Activated T-cell treated with anti-CD3 and anti-CD28 coated beads for 48 hours (primary cell): ENCODE results near the gene PER3.

Experiments
- DNase-seq: peaks from one replicate; pipeline ENCODE4 v3.0.0-alpha.2; 2020; ENCODE audit warnings: low read depth

The PER3 gene

DNA sequence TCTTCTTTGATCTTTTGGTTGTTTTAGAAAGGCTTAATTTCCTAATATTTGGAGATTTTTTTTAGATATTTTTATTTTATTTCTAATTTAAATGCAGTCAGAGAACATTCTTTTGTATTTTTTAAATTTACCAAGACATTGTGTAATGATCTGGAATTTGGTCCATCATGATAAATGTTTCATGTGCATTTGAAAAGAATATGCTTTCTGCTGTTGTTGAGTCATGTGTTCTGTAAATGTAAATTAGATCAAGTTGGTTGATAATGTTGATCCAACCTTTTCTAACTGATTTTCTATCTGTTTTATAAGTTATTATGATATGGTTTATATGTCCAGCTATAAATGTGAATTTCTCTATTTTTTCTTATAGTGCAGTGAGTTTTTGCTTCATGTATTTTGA is 48.9 kb downstream of the PER3 start:
- DNase-seq: no peak

DNA sequence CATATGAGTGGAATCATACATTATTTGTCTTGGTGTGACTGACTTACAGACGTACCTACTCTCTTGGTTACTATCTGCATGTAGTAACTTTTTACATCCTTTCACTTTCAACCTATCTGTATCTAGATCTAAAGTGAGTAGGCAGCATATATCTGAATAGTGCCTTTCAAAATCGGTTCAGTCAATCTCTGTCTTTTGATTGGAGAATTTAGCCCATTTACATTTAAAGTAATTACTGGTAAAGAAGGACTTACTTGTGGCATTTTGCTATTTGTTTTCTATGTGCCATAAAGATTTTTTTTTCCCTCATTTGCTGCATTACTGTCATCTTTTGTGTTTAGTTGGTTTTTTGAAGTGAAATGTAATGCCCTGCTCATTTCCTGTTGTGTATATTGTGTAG is 54.6 kb downstream of the PER3 start:
- no peak for DNase-seq

DNA sequence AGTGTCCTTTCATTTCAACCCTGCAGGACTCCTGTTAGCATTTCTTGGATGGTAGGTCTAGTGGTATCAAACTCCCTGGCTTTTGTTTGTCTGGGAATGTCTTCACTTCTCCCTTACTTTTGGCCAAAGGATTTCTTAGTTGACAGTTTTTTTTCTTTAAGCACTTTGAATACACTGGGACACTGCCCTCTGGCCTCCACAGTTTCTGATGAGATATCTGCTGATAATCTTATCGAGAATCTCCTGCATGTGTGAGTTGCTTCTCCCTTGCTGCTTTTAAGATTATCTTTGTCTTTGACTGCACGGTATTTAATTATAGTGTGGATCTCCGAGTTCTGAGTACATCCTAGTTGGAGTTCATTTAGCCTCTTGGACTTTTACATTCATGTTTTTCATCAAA is 55.4 kb downstream of the PER3 start:
- no peak for DNase-seq

DNA sequence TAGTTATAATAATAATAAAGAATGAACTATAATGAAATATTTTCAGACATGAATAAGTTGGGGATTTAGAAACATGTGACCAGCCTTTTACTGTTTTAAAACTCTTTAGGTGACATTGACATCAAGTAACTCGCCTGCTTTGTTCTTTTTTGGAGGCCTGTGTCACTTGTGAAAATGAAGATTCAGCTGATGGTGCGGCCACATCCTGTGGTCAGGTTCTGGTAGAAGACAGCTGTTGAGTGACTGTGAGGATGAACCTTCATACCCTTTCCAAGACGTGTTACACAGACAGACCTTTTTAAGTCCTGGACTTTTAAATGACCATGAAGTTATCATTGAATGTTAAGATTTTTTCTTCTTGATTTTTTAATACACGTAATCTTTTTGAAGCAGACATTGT is 58.4 kb downstream of the PER3 start:
- DNase-seq: no peak

DNA sequence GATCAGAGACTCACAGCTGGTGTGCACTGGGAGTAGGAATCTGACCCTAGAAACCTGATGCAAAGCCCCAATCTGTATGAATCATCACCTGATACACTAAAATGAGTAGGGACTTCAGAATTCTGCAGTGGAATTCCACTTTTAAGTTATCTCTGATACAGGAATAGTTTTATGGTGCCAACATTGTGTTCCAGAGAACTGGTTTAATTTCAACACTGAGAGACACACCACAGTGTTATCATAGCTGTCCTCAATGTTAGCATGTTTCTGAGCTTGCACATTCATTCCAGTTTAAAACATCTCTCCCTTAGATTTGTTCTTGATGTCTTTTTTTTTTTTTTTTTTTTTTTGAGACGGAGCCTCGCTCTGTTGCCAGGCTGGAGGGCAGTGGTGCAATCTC is 61.7 kb downstream of the PER3 start:
- DNase-seq: no peak

DNA sequence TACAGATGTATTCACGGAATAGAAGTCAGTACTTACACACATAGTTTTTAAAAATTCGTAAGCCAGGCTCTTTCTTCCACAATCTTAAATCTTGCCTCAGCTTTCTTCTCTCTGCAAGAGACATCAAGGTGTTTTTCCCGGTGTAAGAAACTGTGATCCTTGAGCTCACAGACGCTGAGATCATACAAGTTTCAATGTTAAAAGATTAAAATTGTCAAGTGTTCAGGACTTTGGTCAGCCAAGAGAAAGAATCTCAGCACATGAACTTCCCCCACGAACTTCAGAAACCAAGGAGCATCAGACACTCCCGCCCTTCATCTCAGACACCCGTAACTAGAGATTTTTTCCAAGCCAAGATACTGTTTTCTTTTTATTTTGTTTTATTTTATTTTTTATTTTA is 62.6 kb downstream of the PER3 start:
- DNase-seq: no peak

DNA sequence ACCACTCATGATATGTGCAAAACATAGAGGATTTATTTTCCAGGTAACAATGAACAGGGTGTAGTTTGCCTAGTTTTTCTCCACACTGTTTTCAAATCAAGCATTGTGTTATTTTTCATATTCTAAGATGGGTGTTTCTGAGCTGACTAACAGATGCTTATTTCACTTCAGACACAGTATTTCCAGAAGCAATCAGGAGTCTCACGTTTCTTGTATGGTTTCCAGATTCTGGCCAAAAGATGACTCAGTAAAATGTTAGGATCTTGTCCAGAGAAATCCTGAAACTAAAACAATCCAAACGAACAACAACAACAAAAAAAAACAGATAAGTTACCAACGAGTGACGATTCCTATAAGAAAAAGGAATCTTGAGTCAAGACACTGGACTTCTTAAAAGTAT is 63.5 kb downstream of the PER3 start:
- no peak for DNase-seq

DNA sequence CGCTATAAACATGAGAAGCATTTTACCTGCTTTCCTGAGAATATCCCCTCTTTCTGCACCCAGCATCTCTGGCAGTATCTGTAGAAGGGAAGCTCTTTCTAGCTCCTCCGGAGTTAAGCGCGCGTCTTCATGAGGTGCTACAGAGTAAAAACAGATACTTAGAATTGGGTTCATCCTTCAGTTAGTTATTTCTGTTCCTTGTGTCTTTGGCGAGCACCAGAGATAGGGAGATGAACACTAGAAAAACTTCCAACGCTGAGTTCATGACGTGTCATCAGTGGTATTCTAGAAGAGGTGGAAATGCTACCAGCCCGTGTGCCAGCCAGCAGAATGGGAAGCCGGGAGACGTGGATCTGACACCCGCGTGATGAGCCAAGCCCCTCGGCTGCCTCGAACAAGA is 66.7 kb downstream of the PER3 start:
- DNase-seq: no peak

DNA sequence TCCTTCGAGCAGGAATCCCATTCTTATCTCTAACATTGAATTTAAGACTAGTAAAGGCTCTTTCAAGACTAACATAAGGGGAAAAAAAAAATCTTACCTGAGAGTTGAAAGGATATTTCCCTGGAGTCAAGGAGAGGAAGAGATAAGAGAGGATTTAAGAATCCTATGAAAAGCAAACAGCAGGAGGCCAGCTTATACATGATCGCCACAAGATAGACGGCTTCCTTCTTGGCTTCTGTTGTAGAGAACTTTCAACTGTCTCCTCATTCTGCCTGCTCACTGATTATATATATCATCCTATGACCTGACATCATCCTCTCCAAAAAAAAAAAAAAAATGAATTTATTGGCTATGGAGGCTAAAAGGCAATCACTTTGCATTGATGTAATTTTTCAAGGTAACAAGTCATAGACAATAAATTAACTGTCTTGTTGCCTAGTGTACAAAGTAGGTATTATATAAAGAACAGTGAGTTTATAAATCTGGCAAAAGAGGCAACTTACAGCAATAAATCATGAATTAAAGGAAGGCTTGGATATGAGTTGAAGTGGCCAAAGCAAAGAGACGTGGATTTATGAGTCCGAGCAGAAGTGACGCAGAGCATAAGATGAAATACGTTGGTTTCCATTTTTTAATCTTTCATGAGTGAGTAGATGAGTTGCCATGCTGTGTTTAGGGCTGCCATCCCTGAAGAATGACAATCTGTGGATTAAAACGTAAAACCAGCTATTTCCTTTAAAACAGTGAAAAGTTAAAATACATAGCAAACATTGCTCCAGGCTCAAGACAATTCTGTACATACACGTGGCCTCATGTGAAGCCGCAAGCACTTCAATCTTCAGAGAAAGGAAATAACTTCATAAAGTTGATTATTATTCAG is 69.0 kb downstream of the PER3 start, which contains the start of gene UTS2:
Gene UTS2 (minus strand): TSS at position 262 of the 880 bp plus-strand sequence. CDS start 62 bp downstream, at position 200.
- DNase-seq: no peak

DNA sequence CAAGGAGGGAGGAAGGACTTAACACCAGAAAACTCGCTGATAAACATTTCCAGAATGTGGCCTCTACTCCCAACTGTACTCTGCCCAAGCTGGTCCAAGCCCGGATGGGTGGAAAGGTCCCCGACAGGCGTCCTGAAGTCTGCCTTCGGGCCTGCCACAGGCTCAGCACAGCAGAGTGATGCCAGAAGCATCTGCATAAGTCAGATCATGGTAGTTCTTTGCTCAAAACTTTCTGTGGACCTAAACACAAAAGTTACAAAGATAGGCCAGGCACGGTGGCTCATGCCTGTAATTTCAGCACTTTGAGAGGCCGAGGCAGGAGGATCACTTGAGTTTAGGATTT is 69.6 kb downstream of the PER3 start:
- DNase-seq: no peak

DNA sequence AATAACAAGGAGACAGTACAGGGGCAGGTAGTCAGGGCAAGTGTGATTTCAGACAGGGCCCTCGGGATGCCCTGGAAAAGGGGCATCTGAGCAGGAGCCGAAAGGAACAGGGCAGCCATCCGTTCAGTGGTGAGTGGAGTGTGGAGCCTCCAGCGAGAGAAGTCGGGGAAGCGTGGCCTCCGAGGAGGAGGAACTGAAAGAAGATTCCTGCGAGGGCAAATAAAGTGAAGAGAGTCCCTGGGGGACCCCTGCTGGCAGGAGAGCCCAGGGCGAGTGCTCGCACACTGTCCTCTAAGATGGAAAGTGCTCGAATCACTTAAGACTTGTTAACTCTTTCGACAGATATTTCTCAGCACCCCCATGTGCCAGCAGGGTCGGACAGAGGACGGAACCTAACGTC is 72.3 kb downstream of the PER3 start:
- no peak for DNase-seq

DNA sequence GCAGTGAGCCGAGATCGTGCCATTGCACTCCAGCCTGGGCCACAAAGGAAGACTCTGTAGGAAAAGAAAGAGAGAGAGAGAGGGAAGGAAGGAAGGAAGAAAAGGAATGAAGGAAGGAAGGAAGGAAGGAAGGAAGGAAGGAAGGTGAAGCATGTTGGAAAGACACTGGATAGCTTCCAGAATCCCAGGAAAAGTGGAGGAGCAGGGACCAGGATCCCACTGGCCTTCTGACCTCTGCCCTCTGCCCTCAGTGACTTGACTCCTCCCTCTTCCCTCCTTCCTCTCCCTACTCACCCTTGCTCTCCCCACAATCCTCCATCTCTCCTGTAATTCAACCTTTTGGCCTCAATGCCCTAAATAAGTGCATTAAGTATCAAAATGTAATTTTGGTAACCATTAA is 72.9 kb downstream of the PER3 start:
- DNase-seq: no peak

DNA sequence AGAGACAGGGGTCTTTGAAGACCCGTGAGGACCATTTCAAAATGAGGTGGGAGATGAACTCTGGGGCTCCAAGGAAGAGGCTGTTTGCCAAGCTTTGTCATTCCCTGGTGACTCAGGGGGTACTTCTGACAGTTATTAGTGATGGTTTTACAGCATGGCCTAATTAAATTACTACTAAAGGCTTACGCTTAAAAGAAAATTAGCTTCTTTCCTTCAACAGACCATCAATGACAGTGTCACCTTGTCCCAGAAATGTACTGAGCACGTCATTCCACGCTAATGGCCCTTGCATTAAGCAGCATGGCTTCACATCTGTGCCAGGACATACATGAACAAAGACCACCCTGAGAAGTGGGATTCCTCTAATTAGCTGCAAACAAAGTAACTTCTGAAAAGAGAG is 73.9 kb downstream of the PER3 start:
- DNase-seq: no peak

DNA sequence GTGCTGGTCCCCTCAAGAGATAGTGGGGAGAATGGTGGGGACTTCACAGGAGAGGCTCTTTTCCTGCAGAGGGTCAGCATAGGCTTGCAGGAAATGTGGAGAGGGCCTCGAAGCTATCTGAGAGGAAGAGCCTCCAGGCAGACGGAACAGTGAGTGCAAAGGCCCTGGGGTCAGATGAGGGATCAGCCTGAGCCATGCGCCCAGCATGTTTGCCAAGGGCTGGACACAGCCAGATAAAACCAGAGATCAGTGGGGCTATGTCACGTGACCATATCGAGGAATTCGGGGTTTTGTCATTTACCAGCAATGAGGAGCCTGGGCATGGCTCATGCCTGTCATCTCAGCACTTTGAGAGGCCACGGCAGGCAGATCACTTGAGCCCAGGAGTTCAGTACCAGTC is 75.3 kb downstream of the PER3 start:
- DNase-seq: no peak

DNA sequence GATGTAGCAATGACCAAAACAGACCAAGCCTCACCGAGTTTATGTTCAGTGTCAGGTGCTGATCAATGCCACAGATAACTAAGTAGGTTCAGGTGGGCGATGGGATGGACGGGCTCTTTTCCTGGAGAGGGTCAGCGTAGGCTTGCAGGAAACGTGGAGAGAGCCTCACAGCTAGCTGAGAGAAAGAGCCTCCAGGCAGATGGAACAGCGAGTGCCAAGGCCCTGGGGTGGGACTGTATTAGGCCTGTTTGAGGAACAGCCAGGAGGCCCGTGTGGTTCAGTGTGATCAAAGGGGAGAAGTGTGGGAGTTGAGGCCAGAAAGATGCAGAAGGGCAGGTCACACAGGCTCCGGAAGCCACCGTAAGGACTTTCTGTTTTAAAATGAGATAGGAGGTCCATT is 76.0 kb downstream of the PER3 start:
- DNase-seq: no peak

DNA sequence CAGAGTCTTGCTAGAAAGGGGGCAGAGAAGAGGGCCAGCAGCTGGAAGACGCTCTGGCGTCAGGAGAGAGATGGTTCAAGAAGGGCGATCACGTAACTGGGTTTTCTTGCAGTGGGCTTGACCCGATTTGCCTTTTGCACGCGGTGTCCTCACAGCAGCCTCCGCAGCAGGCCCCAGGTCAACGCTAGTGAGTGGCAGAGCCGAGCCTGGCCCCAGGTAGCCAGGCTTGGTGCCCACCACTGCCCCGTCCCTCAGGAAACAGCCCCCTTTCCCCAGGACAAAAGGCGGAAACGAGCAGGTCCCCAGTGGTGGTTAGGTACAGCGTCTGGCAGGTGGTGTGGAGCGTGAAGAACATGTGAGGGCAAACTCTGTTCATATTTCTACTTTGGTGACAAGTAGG is 77.4 kb downstream of the PER3 start:
- no peak for DNase-seq

DNA sequence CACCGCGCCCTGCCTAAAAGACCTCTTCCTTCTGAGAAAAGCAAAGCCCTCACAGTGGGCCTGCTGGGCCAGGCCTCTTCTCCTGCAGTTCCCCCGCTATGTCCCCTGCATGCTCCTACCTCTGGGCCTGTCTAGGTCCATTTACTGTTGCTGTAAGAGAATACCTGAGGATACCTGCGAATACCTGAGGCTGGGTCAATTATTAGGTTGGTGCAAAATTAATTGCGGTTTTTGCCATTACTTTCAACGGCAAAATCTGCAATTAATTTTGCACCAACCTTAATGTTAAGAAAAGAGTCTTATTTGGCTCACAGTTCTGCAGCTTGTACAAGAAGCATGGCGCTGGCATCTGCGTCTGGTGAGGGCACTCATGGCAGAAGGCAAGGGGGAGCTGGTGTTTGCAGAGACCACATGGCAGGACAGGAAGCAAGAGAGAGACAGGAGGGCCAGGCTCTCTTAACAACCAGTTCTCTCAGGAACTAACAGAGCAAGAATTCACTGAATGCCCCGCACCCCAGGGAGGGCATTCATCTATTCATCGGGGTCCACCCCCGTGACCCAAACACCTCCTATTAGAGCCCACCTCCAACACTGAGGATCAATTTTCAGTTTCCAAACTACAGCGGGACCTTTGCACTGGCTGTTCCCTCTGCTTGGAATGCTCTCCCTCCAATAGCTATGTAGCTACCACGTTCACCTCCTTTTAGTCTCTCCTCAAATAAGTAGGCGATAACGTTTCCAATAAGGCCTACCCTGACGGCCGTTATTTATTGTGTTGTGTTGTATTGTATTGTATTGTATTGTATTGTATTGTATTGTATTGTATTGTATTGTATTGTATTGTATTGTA is 78.3 kb downstream of the PER3 start:
- no peak for DNase-seq

DNA sequence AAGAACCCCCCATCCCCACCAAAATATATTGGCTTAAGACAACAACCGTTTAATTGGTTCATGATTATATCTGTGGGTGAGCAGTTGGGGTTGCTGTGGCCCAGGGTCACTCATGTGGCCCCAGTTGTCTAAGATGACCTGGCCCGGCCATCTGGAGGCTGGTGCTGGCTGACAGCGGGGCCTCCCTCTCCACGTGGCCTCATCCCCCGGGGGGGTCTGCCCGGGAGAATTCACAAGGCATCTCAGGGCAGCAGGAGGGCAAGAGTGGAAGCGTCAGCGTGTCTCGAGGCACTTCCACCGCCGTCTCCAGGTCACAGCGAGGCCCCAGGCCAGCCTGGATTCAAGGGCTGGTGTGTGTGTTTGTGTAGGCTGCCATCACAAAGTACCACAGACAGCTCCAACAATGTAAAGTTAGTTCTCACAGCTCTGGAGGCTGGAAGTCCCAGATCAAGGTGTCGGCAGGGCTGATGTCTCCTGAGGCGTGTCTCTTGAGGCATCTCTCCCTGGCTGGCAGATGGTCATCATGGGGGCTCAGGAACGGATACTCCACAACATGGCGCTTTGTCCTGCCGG is 79.8 kb downstream of the PER3 start:
- no peak for DNase-seq

DNA sequence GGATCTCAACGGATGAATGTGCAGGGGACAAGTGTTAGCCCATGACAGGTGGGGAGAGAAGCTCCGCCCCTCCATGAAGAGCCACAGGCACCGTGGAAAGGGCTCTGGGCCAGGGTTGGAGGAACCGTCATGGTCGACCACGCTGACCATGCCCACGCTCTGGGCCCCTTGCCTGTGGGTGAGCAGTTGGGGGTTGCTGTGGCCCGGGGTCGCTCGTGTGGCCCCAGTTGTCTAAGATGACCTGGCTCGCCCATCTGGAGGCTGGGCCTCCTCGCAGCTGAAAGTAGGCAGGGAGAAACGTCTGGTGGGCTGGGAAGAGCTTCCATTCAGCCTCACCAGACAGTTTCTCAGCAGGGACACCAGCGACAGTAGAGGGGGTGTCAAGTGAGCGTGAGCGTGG is 81.9 kb downstream of the PER3 start:
- DNase-seq: no peak

DNA sequence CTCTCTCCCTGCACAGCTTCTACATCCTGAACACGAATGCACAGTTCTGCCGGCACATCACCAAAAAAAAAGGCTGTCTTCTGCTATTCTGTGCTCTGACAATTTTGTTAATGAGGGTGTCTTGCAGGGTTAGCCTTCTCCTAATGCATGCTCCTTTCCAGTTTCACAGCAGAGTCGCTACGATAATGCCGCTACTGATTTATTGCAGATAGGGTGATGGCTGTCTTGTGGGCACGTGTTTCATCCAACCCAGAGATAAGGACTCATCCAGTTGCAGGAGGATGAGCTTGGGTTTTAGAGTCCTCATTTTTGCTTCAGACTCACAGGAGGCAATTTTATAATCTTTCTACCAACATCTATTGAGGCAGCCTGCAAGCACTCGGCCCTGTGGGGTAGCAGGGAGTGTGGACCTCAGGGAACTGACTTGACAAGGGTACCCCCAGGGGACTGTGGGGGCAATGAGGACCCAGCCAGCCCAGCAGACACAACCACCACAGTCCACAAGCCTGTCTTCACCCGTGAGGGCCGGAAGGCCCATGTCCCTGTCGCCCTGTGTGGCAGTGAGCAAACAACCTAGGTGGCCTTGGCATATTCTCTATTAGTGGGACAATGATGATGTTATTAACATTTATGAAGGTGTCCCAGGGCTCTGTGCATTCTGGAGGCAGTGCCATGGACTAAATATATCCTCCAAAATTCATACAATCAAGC is 84.1 kb downstream of the PER3 start:
- DNase-seq: no peak

DNA sequence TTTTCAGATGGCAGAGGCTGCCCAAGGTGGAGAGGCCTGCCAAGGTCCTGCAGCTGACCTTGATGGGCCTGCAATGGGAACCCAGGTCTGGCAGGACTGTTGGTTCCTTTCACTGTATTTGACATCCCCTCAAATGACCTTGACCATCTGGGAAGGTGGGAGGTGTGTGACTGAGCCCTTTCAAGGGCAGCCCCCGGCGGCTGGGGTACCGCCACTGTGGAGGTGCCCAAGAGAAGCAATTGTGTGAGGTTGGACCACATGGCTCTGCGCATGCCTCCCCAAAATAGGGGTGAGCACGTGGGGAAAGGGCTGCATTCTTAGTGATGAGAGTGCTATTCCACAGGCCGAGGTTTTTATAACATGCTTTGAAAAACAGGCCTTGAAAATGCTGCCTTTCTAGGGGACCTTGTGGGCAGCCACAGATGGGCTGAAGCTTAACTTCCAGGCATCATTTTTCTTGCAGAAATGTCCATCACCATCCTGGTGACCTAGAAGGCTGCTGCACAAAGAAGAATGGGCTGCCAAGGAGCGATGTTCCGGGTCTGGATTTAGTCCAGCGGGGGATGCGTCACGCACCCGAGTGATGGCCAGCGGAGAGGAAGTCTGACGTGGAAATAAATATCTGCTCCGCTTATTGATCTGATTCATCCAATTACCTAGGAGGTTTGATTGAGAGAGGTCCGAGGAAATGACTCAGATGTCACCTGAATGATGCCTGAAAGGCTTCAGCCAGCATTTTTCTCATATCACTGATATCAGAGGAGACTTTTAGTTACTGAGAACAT is 85.2 kb downstream of the PER3 start:
- no peak for DNase-seq

DNA sequence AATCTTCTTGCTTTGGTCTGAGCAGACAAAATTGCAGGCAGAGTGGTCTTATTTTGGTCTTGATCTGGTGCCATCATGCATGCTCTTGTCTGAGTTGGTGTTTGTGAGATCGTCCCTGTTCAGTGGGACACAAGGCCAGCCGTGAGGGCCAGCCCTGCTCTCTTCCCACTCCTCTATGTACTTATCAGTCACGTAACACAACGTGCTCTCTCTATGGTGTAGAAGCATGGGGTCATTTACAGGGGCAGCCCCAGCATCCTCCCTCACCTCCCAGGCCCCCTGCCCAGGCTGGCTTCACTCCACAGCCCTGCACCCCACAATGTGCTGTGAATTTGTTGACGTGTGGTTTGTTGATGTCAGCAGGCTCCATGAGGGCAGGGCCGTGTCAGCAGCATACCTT is 87.0 kb downstream of the PER3 start:
- no peak for DNase-seq
